ENCODE measurements around the gene PDLIM4. TPM values are rescaled to one million over a fixed set of nuclear protein-coding genes. Genes with fewer than 3 reads are reported as not detected.

The PDLIM4 gene
- polyA plus RNA-seq, 2 of the 4 experiments (the other 2 are of a cell fraction), result 0.09 TPM; not detected in 1

GRCh38 chr5:132265336-132266030, 8.0 kb downstream of the PDLIM4 start:
- ChIA-PET POLR2A (interaction anchor here (0.7 to 1.5 kb wide), 3 partner anchors 28 to 38 kb away, joined by 3 to 9 read pairs (median 3); partner anchors contain the start of genes P4HA2 and SLC22A4), CTCF (interaction anchor here (0.6 to 3.2 kb wide), 7 partner anchors 10 to 201 kb away, joined by 3 to 26 read pairs (median 4); no protein-coding TSS in a partner anchor)
- Histone ChIP-seq H3K9me3 (no peaks in the 10 kb centered on the region), H3K4me1 (peaks cover 51% of the 10 kb centered on the region), H3K4me2 (peak overlapping the region; percentile 24; the same call in 1 of the 3 replicates), H3K27ac (peak overlapping the region; percentile 48 to 77; a peak in 5 of 6 replicates), H3K4me3 (no peak overlapping the region)
- FAIRE-seq, result no peak
- TF ChIP-seq JUN (IDR thresholded peaks at IDR 0.05) (no peak), TP53 (CRISPR knock-in tag; IDR thresholded peaks at IDR 0.05) (no peak), PHF8 (IDR thresholded peaks at IDR 0.05; ENCODE audit: borderline replicate concordance, low read depth) (no peak), PBX3 (IDR thresholded peaks at IDR 0.05) (no peak), CTCF (IDR thresholded peaks at IDR 0.05) (no peak), ZFP36 (IDR thresholded peaks at IDR 0.05; ENCODE audit: borderline replicate concordance, partially characterized antibody) (no peak), ZC3H11A (IDR thresholded peaks at IDR 0.05) (no peak), MAX (IDR thresholded peaks at IDR 0.05) (no peak), BCL3 (IDR thresholded peaks at IDR 0.05) (no peak), ELK1 (IDR thresholded peaks at IDR 0.05; ENCODE audit: low read depth, low read length) (no peak), HOXB13 (CRISPR knock-in tag; IDR thresholded peaks at IDR 0.05; ENCODE audit: low read depth) (no peak), KDM5A (IDR thresholded peaks at IDR 0.05) (no peak), CHD4 (IDR thresholded peaks at IDR 0.05; ENCODE audit: borderline replicate concordance) (no peak), FOSB (CRISPR knock-in tag; IDR thresholded peaks at IDR 0.05) (no peak), HDAC2 (IDR thresholded peaks at IDR 0.05) (no peak), CEBPB (IDR thresholded peaks at IDR 0.05) (no peak), MAZ (IDR thresholded peaks at IDR 0.05; ENCODE audit: borderline replicate concordance, low read depth, low read length) (no peak), MAFK (IDR thresholded peaks at IDR 0.05; ENCODE audit: partially characterized antibody) (no peak)
- WGBS (ENCODE audit: missing lambda C conversion rate), result 49% methylated on average over 8 of the region's 8 CpGs
- peak; percentile 61 to 71 for ATAC-seq
- DNase-seq (ENCODE audit: low read depth in 1 of 2, low spot score in 1 of 2), result peak; percentile 62 to 73

- peak in 1 of 2 experiments; percentile 2; a peak in 1 of 6 replicates for ATAC-seq
- no peaks in the 10 kb centered on the region for H3K9me3 ChIP-seq
- TF ChIP-seq CHD2 (IDR thresholded peaks at IDR 0.05; ENCODE audit: low read length, partially characterized antibody) (no peak), E2F6 (IDR thresholded peaks at IDR 0.05; ENCODE audit: borderline replicate concordance, low read depth) (0 out of 2 replicates have a peak, but pooled peaks have one; percentile 14), ZFP36 (IDR thresholded peaks at IDR 0.05; ENCODE audit: borderline replicate concordance, partially characterized antibody) (no peak), KDM5A (IDR thresholded peaks at IDR 0.05) (no peak)
- no peak for FAIRE-seq
- H3K4me1 ChIP-seq, result peaks cover 43% of the 10 kb centered on the region
- ChIA-PET CTCF (interaction anchor here (1.0 to 1.8 kb wide), 4 partner anchors 13 to 28 kb away, joined by 3 to 4 read pairs (median 4); no protein-coding TSS in a partner anchor), POLR2A (interaction anchor here (1.5 kb wide), 1 partner anchor 27 kb away, joined by 9 read pairs; the partner anchor contains the start of gene SLC22A4)
- H3K27ac ChIP-seq, result peak overlapping the region; percentile 48 to 77; a peak in 5 of 6 replicates
- DNase-seq (ENCODE audit: low read depth in 1 of 2, low spot score in 1 of 2), result no peak
- no peak overlapping the region for H3K4me3 ChIP-seq
- H3K4me2 ChIP-seq, result peak overlapping the region; percentile 24; the same call in 1 of the 3 replicates
- 90% methylated on average over 7 of the region's 7 CpGs for WGBS (ENCODE audit: missing lambda C conversion rate)
Measured at GRCh38 chr5:132266031-132266835, 8.7 kb downstream of the PDLIM4 start.

All from A549 (cell line).